HL-60 (cell line): ENCODE results near the gene SHROOM4.

Experiments
- DNase-seq, 2 experiments: peaks; one replicate each; pipeline ENCODE4 v3.0.0-alpha.2; 2010 to 2020; ENCODE audit warnings: low read depth in 1 of 2, low spot score in 1 of 2
- H3K27ac ChIP-seq: fragments of 250-450 bp; sonication (Bioruptor Pico); replicated peaks from 2 replicates; pipeline ENCODE4 v1.5.1; 2020; ENCODE audit warnings: mild to moderate bottlenecking, moderate library complexity
- H3K27me3 ChIP-seq: fragments of 250-450 bp; sonication (Bioruptor Pico); 2 replicates; pipeline ENCODE4 v1.5.1; 2021; ENCODE audit warnings: mild to moderate bottlenecking, moderate library complexity; ENCODE audit not compliant: insufficient read depth, poor library complexity, severe bottlenecking
- H3K4me3 ChIP-seq: replicated peaks from 2 replicates; pipeline ENCODE4 v1.5.1; 2011; ENCODE audit warnings: mild to moderate bottlenecking, control low read depth, low read length; ENCODE audit not compliant: insufficient read depth
- CTCF ChIP-seq: IDR thresholded peaks from one replicate; pipeline ENCODE4 v1.5.1; 2011; ENCODE audit warnings: low read length, control low read depth, inconsistent platforms; ENCODE audit not compliant: insufficient read depth
- GABPA ChIP-seq: IDR thresholded peaks from 2 replicates; pipeline ENCODE4 v1.6.1; 2012; ENCODE audit warnings: low read depth
- POLR2AphosphoS5 ChIP-seq: IDR thresholded peaks from 2 replicates; pipeline ENCODE4 v1.6.1; 2012; ENCODE audit warnings: low read depth
- REST ChIP-seq: IDR thresholded peaks from 2 replicates; pipeline ENCODE4 v1.6.1; 2012; ENCODE audit warnings: low read depth; ENCODE audit not compliant: insufficient replicate concordance
- SPI1 ChIP-seq: IDR thresholded peaks from 2 replicates; pipeline ENCODE4 v1.6.1; 2012; ENCODE audit warnings: low read depth, mild to moderate bottlenecking, borderline replicate concordance

Gene SHROOM4

GRCh38 chrX:50711907-50712306 lies 102.1 kb downstream of the SHROOM4 start:
- Histone ChIP-seq H3K27me3 (no peaks in the 10 kb centered on the region), H3K4me3 (no peak overlapping the region), H3K27ac (no peak overlapping the region)
- DNase-seq: no peak
- no peak for TF ChIP-seq REST
- no peak for TF ChIP-seq GABPA
- TF ChIP-seq CTCF: no peak
- no peak for TF ChIP-seq POLR2AphosphoS5
- TF ChIP-seq SPI1: no peak

GRCh38 chrX:50707955-50708699 lies 105.9 kb downstream of the SHROOM4 start:
- TF ChIP-seq SPI1: no peak
- no peak for TF ChIP-seq GABPA
- no peak for TF ChIP-seq REST
- TF ChIP-seq POLR2AphosphoS5: no peak
- no peak for TF ChIP-seq CTCF
- H3K27me3 ChIP-seq: no peaks in the 10 kb centered on the region
- H3K4me3 ChIP-seq: no peak overlapping the region
- H3K27ac ChIP-seq: no peak overlapping the region
- no peak for DNase-seq

- Histone ChIP-seq H3K4me3 (no peak overlapping the region), H3K27ac (no peak overlapping the region), H3K27me3 (no peaks in the 10 kb centered on the region)
- no peak for DNase-seq
- no peak for TF ChIP-seq SPI1
- no peak for TF ChIP-seq POLR2AphosphoS5
- no peak for TF ChIP-seq CTCF
- no peak for TF ChIP-seq REST
- no peak for TF ChIP-seq GABPA
These were observed 106.6 kb downstream of the SHROOM4 start for GRCh38 chrX:50707405-50707804.
